GM12878 (cell line): ENCODE measurements around the gene CC2D2B. TPM values are rescaled to one million over a fixed set of nuclear protein-coding genes. Genes with fewer than 3 reads are reported as not detected.

Source experiments
- ATAC-seq: fragments of 200-7000 bp; cut with Tn5 transposase; 3 replicates; pipeline ENCODE4 v1.9.1; 2020; ENCODE audit warnings: mild to moderate bottlenecking, moderate library complexity
- BruUV-seq: library from RNA; stranded (reverse); fragments of 400-500 nt; replicated peaks from 2 replicates; lab custom pipeline; 2021; lab: Mats Ljungman, UMichigan
- CTCF ChIA-PET: fragments of 300-600 bp; sonication (Branson Sonifier 250); formaldehyde crosslinking; extraction: SDS; loops from one replicate; lab custom pipeline; 2021; ENCODE audit warnings: inconsistent platforms; lab: Yijun Ruan, JAX
- POLR2A ChIA-PET: fragments of 350-600 bp; formaldehyde crosslinking; extraction: SDS; loops from one replicate; lab custom pipeline; 2021; ENCODE audit warnings: inconsistent platforms; lab: Charles Lee
- RAD21 ChIA-PET: fragments of 300-600 bp; sonication (Branson Sonifier 250); formaldehyde crosslinking; loops from one replicate; lab custom pipeline; 2023; ENCODE audit warnings: antibody characterized with exemption; ENCODE audit not compliant: unreplicated experiment; lab: Charles Lee
- SMC1A ChIA-PET: fragments of 300-600 bp; sonication (Branson Sonifier 250); formaldehyde crosslinking; loops from one replicate; lab custom pipeline; 2023; ENCODE audit not compliant: unreplicated experiment, uncharacterized antibody; lab: Charles Lee
- DNase-seq: peaks from one replicate; pipeline ENCODE4 v3.0.0-alpha.2; 2011; ENCODE audit warnings: low read depth, low spot score
- FAIRE-seq: peaks from 3 replicates; lab custom pipeline; 2011; peaks lifted over from hg19 to GRCh38; lab: Jason Lieb, UNC
- H2AFZ ChIP-seq: 2 replicates; pipeline ENCODE4 v1.6.0; 2011; ENCODE audit warnings: low read depth, low read length, control low read depth; ENCODE audit not compliant: control insufficient read depth
- H3K27ac ChIP-seq: 2 replicates; pipeline ENCODE4 v1.5.1; 2011; ENCODE audit warnings: control low read depth; ENCODE audit not compliant: control insufficient read depth, insufficient read depth
- H3K27me3 ChIP-seq, 2 experiments: replicated peaks in 1 of 2; 2 replicates each; pipeline versions ENCODE4 v1.6.0 to v1.6.1; 2011; ENCODE audit warnings: low read length in 1 of 2; ENCODE audit not compliant: control insufficient read depth in 2 of 2, insufficient read depth in 2 of 2
- H3K36me3 ChIP-seq, 2 experiments: 2 replicates each; pipeline ENCODE4 v1.5.1; 2011; ENCODE audit warnings: low read length in 1 of 2; ENCODE audit not compliant: control insufficient read depth in 2 of 2, insufficient read depth in 2 of 2
- H3K4me1 ChIP-seq: 2 replicates; pipeline ENCODE4 v1.6.1; 2011; ENCODE audit warnings: mild to moderate bottlenecking, low read length, moderate library complexity, mixed read lengths; ENCODE audit not compliant: control insufficient read depth, insufficient read depth
- H3K4me2 ChIP-seq: 2 replicates; pipeline ENCODE4 v1.6.0; 2011; ENCODE audit warnings: control low read depth; ENCODE audit not compliant: control insufficient read depth, insufficient read depth
- H3K4me3 ChIP-seq: fragments of 200-600 bp; sonication (generic); 2 replicates; pipeline ENCODE4 v1.5.1; 2016
- H3K79me2 ChIP-seq: 2 replicates; pipeline ENCODE4 v1.6.0; 2011; ENCODE audit warnings: low read length; ENCODE audit not compliant: control insufficient read depth, insufficient read depth
- H3K9ac ChIP-seq: 2 replicates; pipeline ENCODE4 v1.8.0; 2011; ENCODE audit warnings: low read length, control low read depth, mixed read lengths; ENCODE audit not compliant: control insufficient read depth, insufficient read depth
- H3K9me3 ChIP-seq: replicated peaks from 3 replicates; pipeline ENCODE4 v1.5.1; 2011; ENCODE audit warnings: mild to moderate bottlenecking, low read length; ENCODE audit not compliant: control insufficient read depth, insufficient read depth
- H4K20me1 ChIP-seq: 2 replicates; pipeline ENCODE4 v1.6.0; 2011; ENCODE audit not compliant: control insufficient read depth, insufficient read depth
- ATF2 ChIP-seq: IDR thresholded peaks from 2 replicates; pipeline ENCODE4 v1.6.1; 2012; ENCODE audit warnings: low read length, inconsistent platforms
- BMI1 ChIP-seq: fragments of 450-650 bp; IDR thresholded peaks from 2 replicates; pipeline ENCODE4 v1.6.1; 2016; ENCODE audit warnings: mild to moderate bottlenecking, moderate library complexity, borderline replicate concordance
- GABPA ChIP-seq: IDR thresholded peaks from 2 replicates; pipeline ENCODE4 v1.6.1; 2014; ENCODE audit warnings: antibody characterized with exemption, low read depth, mild to moderate bottlenecking, inconsistent platforms
- KDM1A ChIP-seq: fragments of 200-600 bp; sonication (generic); IDR thresholded peaks from 2 replicates; pipeline ENCODE4 v1.6.1; 2016; ENCODE audit warnings: borderline replicate concordance
- MEF2A ChIP-seq: IDR thresholded peaks from 2 replicates; pipeline ENCODE4 v1.6.1; 2011; ENCODE audit warnings: low read depth, mild to moderate bottlenecking, low read length, moderate library complexity; ENCODE audit not compliant: insufficient read depth
- MLLT1 ChIP-seq: fragments of 450-650 bp; IDR thresholded peaks from 2 replicates; pipeline ENCODE4 v1.6.1; 2016; ENCODE audit warnings: mild to moderate bottlenecking
- MXI1 ChIP-seq: fragments of 150-350 bp; IDR thresholded peaks from 2 replicates; pipeline ENCODE4 v1.6.1; 2011; ENCODE audit warnings: low read depth, mild to moderate bottlenecking, inconsistent platforms, low read length, improper control_type of control experiment
- NFXL1 ChIP-seq: fragments of 450-650 bp; IDR thresholded peaks from 2 replicates; pipeline ENCODE4 v1.6.1; 2017; ENCODE audit warnings: antibody characterized with exemption, mild to moderate bottlenecking, borderline replicate concordance
- NKRF ChIP-seq: fragments of 450-650 bp; conservative IDR thresholded peaks from 2 replicates; pipeline ENCODE4 v1.6.1; 2017; ENCODE audit warnings: mild to moderate bottlenecking, moderate library complexity
- NR2C1 ChIP-seq: fragments of 450-650 bp; IDR thresholded peaks from 2 replicates; pipeline ENCODE4 v1.6.1; 2017; ENCODE audit warnings: antibody characterized with exemption, mild to moderate bottlenecking, moderate library complexity
- RAD21 ChIP-seq: IDR thresholded peaks from 2 replicates; pipeline ENCODE4 v1.6.1; 2011; ENCODE audit warnings: mild to moderate bottlenecking, low read depth, low read length, moderate library complexity; ENCODE audit not compliant: insufficient read depth
- RELA ChIP-seq: fragments of 450-650 bp; IDR thresholded peaks from 2 replicates; pipeline ENCODE4 v1.8.0; 2014; ENCODE audit warnings: borderline replicate concordance; ENCODE audit not compliant: partially characterized antibody
- SIN3A ChIP-seq: IDR thresholded peaks from 2 replicates; pipeline ENCODE4 v1.6.1; 2012; ENCODE audit warnings: low read depth, low read length, improper control_type of control experiment
- SIX5 ChIP-seq: IDR thresholded peaks from 2 replicates; pipeline ENCODE4 v1.6.1; 2011; ENCODE audit warnings: mild to moderate bottlenecking, low read depth, low read length, moderate library complexity; ENCODE audit not compliant: severe bottlenecking
- SMC3 ChIP-seq: IDR thresholded peaks from 2 replicates; pipeline ENCODE4 v1.6.1; 2011; ENCODE audit warnings: low read length, improper control_type of control experiment, borderline replicate concordance
- SREBF1 ChIP-seq: IDR thresholded peaks from 2 replicates; pipeline ENCODE4 v1.6.1; 2012; ENCODE audit warnings: mild to moderate bottlenecking, low read length
- YY1 ChIP-seq: IDR thresholded peaks from 2 replicates; pipeline ENCODE4 v1.6.1; 2011; ENCODE audit warnings: low read depth, mild to moderate bottlenecking, low read length
- WGBS: methylation state at CpG from one replicate; pipeline ENCODE4 v1.1.6; 2016; ENCODE audit warnings: low lambda C conversion rate; ENCODE audit not compliant: insufficient replicate concordance, insufficient coverage; ENCODE audit errors: missing lambda C conversion rate; 5-methylcytosine and 5-hydroxymethylcytosine counted together
- in situ Hi-C: fragments of 300-500 bp; cut with MboI; formaldehyde crosslinking; loops from 9 replicates; pipeline ENCODE4 v1.14.3; 2018; ENCODE audit warnings: mixed read lengths
- intact Hi-C: fragments of 100-400 bp; cut with micrococcal nuclease; formaldehyde crosslinking; loops from one replicate; pipeline ENCODE4 v1.14.2; 2022; ENCODE audit not compliant: unreplicated experiment
- polyA plus RNA-seq, 11 experiments: library from polyadenylated mRNA; depleted of rRNA in 4 of 11; unstranded in 6 of 11; stranded (reverse) in 5 of 11; fragments of >200 nt; fragmentation: Nextera tagmentation in 4 of 11; fragmentation: Illumina TruSeq in 1 of 11; extraction: Ambion mirVana in 4 of 11; extraction: Trizol in 1 of 11; gene quantifications; 1 replicate in 1 of 11; 2 replicates in 10 of 11; pipeline versions ENCODE4 v1.2.1 to v1.2.3, GENCODE V29; 2011 to 2016; ENCODE audit warnings: inconsistent platforms in 2 of 11, missing spikeins in 2 of 11, low read depth in 1 of 11
- total RNA-seq, 4 experiments: library from RNA; depleted of rRNA in 3 of 4; stranded (reverse); fragments of >200 nt in 3 of 4; fragmentation: Illumina TruSeq in 1 of 4; extraction: Trizol in 1 of 4; gene quantifications; 2 replicates each; pipeline versions ENCODE4 v1.2.1 to v1.2.3, GENCODE V29; 2013 to 2021

The CC2D2B gene
- total and polyA plus RNA-seq, 10 of the 15 experiments (the other 5 are each of a cell fraction or from before 2014, with no cell fraction given), result 0.42 to 2.8 (median 0.78) TPM

GRCh38 chr10:96017191-96017687, 109.5 kb downstream of the CC2D2B start (continued):
- no peak for TF ChIP-seq SIN3A
- peak; percentile 90 for TF ChIP-seq RAD21
- TF ChIP-seq SMC3, result peak; percentile 71; the same call in 1 of the 2 replicates
- TF ChIP-seq SIX5, result no peak
- TF ChIP-seq NR2C1, result no peak
- TF ChIP-seq SREBF1, result no peak
- no peak for TF ChIP-seq GABPA
- no peak for TF ChIP-seq MLLT1
- TF ChIP-seq NKRF, result no peak
- TF ChIP-seq MEF2A, result 0 out of 2 replicates have a peak, but pooled peaks have one; percentile 45

- CTCF ChIA-PET, result interaction anchor here (1.2 to 9.9 kb wide), 2 partner anchors 19 to 317 kb away, joined by 3 to 142 read pairs; no protein-coding TSS in a partner anchor
- intact Hi-C loops (no loop called here), in situ Hi-C loops (loop anchor here (5.0 to 10.0 kb wide), 3 partner anchors 201 to 303 kb away; no protein-coding TSS in a partner anchor)
- no peak overlapping the region for H3K27ac ChIP-seq
- BruUV-seq, result no TSS peak
- WGBS, result 0% methylated on average over 1 of the region's 1 CpG
- FAIRE-seq (no peak), DNase-seq (no peak), ATAC-seq (no peak)
- SMC1A ChIA-PET, result interaction anchor here (1.4 to 7.2 kb wide), 3 partner anchors 141 to 327 kb away, joined by 4 to 66 read pairs (median 4); partner anchors contain the start of gene TCTN3
- no peaks in the 10 kb centered on the region for H3K4me1 ChIP-seq
- RAD21 ChIA-PET, result no interaction called here
- H3K9ac ChIP-seq, result no peak overlapping the region
- no peak for TF ChIP-seq YY1
- no peak for TF ChIP-seq BMI1
- TF ChIP-seq MXI1, result no peak
- no peak for TF ChIP-seq KDM1A
- no peak for TF ChIP-seq ATF2
- TF ChIP-seq RELA, result no peak
- no peak for TF ChIP-seq NFXL1
- no peaks in the 10 kb centered on the region for H3K36me3 ChIP-seq
- no peak overlapping the region for H3K4me2 ChIP-seq
- H3K27me3 ChIP-seq, result no peaks in the 10 kb centered on the region
- H2AFZ ChIP-seq, result no peak overlapping the region
- H4K20me1 ChIP-seq, result no peaks in the 10 kb centered on the region
- H3K9me3 ChIP-seq, result no peaks in the 10 kb centered on the region
- H3K79me2 ChIP-seq, result no peaks in the 10 kb centered on the region
- H3K4me3 ChIP-seq, result no peak overlapping the region
- POLR2A ChIA-PET, result no interaction called here
These were observed 113.6 kb downstream of the CC2D2B start for GRCh38 chr10:96021332-96021731.
